Stimulated activated naive CD8-positive, alpha-beta T cell treated with anti-CD3 and anti-CD28 coated beads, Interleukin-15, Interleukin-2, amounts not matched to agents 100 ng/mL and 50 ng/mL, for 24 hours (primary cell): ENCODE results near the gene RNASEH2C.
"Not testable (repeated sequence)": the region's sequence is repeated elsewhere in the genome, so short reads cannot be mapped to it uniquely, and the experiment has no call there.

Experiments
- H3K27ac Mint-ChIP-seq: one replicate; pipeline ENCODE4 v1.8.0; 2021; ENCODE audit warnings: mild to moderate bottlenecking, mixed read lengths
- H3K27me3 Mint-ChIP-seq: one replicate; pipeline ENCODE4 v1.8.0; 2021; ENCODE audit warnings: mixed read lengths
- H3K36me3 Mint-ChIP-seq: one replicate; pipeline ENCODE4 v1.8.0; 2021; ENCODE audit warnings: low read depth, mixed read lengths
- H3K4me1 Mint-ChIP-seq: one replicate; pipeline ENCODE4 v1.8.0; 2021; ENCODE audit warnings: low read depth, mixed read lengths
- H3K4me3 Mint-ChIP-seq: one replicate; pipeline ENCODE4 v1.8.0; 2021; ENCODE audit warnings: mild to moderate bottlenecking, mixed read lengths
- H3K9me3 Mint-ChIP-seq: one replicate; pipeline ENCODE4 v1.8.0; 2021; ENCODE audit warnings: mixed read lengths

The RNASEH2C gene

GRCh38 chr11:65683480-65683879 is 37.1 kb downstream of the RNASEH2C start:
- not testable (repeated sequence) for H3K27ac Mint-ChIP-seq, H3K27me3 Mint-ChIP-seq, H3K4me3 Mint-ChIP-seq, H3K4me1 Mint-ChIP-seq, H3K9me3 Mint-ChIP-seq, H3K36me3 Mint-ChIP-seq

GRCh38 chr11:65680192-65680743 is 40.3 kb downstream of the RNASEH2C start:
- Mint-ChIP-seq H3K27me3 (peaks cover 4% of the 10 kb centered on the region), H3K4me3 (no peak overlapping the region), H3K4me1 (no peaks in the 10 kb centered on the region), H3K36me3 (no peaks in the 10 kb centered on the region), H3K9me3 (no peaks in the 10 kb centered on the region), H3K27ac (no peak overlapping the region)

GRCh38 chr11:65672982-65673381 is 47.6 kb downstream of the RNASEH2C start:
- Mint-ChIP-seq H3K9me3 (no peaks in the 10 kb centered on the region), H3K4me1 (peaks cover 4% of the 10 kb centered on the region), H3K27ac (no peak overlapping the region), H3K27me3 (no peaks in the 10 kb centered on the region), H3K36me3 (no peaks in the 10 kb centered on the region), H3K4me3 (no peak overlapping the region)

GRCh38 chr11:65672180-65672860 is 48.3 kb downstream of the RNASEH2C start:
- Mint-ChIP-seq H3K27ac (no peak overlapping the region), H3K36me3 (no peaks in the 10 kb centered on the region), H3K4me1 (peaks cover 4% of the 10 kb centered on the region), H3K4me3 (no peak overlapping the region), H3K27me3 (no peaks in the 10 kb centered on the region), H3K9me3 (no peaks in the 10 kb centered on the region)
